Upper lobe of left lung (tissue), 4 donors: ENCODE measurements around the gene RNF10.

Source experiments
- CTCF ChIP-seq, 6 experiments: fragments of 450-650 bp in 4 of 6; fragments of 200-600 bp in 2 of 6; sonication (generic) in 2 of 6; IDR thresholded peaks; one replicate each; pipeline ENCODE4 v1.5.1; 2016 to 2019; ENCODE audit warnings: antibody characterized with exemption in 6 of 6
- POLR2A ChIP-seq, 4 donors: fragments of 450-650 bp; IDR thresholded peaks; one replicate each; pipeline ENCODE4 v1.5.1; 2016 to 2017; ENCODE audit warnings: antibody characterized with exemption in 4 of 4, mild to moderate bottlenecking in 2 of 4

GRCh38 chr12:120584343-120585149 lies 50.4 kb downstream of the RNF10 start:
- TF ChIP-seq CTCF (IDR thresholded peaks at IDR 0.05) (peak; percentile 9 to 49 (median 27)), POLR2A (IDR thresholded peaks at IDR 0.05) (no peak)
